ENCODE data around the gene GPBAR1.
A peak's percentile ranks its signal among the peaks of the same experiment; 100 is the strongest.

GPBAR1 gene

DNA sequence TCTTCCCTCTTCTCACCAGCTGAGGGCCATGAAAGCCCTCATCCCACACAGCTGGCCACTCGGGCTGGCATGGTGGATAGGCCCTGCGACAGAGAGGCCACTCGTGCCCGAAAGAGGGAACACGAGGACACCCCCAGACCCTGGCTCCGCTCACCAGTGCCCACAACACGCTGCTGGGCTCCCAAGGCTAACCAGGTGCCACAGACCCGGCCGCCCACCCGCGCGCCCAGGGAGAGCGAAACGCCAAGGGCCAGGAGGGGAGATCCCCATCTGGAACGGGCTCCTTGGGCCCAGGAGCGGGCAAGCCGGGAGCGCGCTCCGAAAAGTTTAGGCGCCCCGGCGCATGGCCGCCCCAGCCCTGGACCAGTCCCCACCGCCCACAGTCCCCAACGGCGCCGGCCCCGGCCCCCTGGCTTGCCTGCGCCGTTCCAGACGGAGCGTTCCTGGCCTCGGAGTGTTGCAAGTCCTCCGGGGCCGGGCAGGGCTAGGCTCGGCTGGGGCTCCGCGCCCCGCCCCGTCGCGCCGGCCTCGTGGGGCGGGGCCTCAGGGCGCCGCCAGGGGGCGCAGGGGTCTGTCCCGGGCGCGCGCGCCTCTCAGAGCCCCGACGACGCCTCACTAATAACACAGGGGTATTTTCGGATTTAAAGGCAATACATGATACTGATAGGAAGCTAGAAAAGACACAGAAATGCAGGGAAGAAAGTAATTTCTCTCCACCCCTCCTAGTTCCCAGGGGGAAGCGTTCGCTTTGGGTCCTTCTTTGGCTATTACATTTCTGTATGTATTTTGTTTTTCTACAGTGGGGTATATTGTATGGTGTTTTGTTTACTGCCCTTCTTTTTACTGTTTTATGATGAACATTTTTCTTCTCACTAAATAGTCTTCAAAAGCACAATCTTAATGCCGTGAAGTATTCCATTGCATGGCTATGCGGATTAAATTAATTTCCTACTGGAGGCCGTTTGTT lies 31.5 kb downstream of the GPBAR1 start, which contains the start of gene TMBIM1:
Gene TMBIM1, minus strand, starts transcription at position 456 of the 967 bp plus-strand sequence. CDS start 10,362 bp downstream, outside the sequence.
- no peak for TF ChIP-seq TAF1 (IDR thresholded peaks at IDR 0.05; ENCODE audit: borderline replicate concordance, low read depth, low read length)
- peak; percentile 25; the same call in 1 of the 2 replicates for TF ChIP-seq POLR2A (IDR thresholded peaks at IDR 0.05; ENCODE audit: low read depth, low read length)
- TF ChIP-seq POLR2AphosphoS5 (IDR thresholded peaks at IDR 0.05; ENCODE audit: low read depth, low read length) = no peak
- DNase-seq (ENCODE audit: insufficient read length) (peak; percentile 92), FAIRE-seq (peak; percentile 57)

DNA sequence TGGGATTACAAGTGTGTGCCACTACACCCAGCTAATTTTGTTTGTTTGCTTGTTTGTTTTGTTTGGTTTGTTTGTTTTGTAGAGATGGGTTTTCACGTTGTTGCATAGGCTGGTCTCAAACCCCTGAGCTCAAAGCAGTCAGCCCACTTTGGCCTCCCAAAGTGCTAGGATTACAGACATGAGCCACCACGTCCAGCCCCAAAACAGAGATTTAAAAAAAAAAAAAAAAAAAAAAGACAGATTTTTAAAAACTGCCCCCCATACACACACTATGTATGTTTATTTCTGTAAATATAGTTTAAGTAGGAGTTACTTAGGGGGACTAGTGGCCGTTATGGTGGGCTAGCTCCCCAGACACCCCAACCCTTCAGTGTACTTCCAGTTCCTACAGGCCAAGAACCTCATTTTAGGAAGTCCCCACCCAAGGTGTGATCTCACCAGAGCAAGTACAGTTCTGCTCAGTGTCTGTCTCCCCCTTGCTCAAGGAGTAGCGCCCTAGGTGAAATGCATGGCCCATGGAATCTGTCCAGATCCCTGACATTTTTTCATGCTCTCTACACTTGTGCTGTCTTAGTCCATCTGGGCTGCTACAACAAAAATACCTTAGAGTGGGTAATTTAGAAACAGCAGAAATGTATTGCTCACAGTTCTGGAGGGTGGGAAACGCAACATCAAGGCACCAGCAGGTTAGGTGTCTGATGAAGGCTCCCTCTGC lies 33.1 kb downstream of the GPBAR1 start:
- FAIRE-seq = no peak
- TF ChIP-seq POLR2A (IDR thresholded peaks at IDR 0.05; ENCODE audit: low read depth, low read length) (no peak), TAF1 (IDR thresholded peaks at IDR 0.05; ENCODE audit: borderline replicate concordance, low read depth, low read length) (no peak), POLR2AphosphoS5 (IDR thresholded peaks at IDR 0.05; ENCODE audit: low read depth, low read length) (no peak)
- no peak for DNase-seq (ENCODE audit: insufficient read length)

DNA sequence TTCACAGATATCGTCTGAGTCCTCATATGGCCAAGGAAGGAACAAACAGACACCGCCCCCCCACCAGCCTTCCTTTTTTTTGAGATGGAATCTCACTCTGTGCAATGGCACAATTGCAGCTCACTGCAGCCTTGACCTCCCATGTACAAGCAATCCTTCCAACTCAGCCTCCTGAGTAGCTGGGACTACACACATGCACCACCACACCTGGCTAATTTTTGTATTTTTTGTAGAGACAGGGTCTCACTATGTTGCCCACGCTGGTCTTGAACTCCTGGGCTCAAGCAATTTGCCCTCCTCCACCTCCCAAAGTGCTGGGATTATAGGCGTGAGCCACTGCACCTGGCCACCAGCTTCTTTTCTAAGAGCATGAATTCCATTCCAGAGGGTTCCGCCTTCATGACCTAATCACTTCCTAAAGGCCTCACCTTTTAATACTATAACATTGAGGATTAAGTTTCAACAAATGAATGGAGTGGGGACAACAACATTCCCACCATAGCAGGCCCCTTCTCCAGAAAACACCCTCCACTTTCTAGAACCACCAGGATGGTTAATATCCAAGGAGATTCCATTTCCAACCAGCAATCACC lies 33.7 kb downstream of the GPBAR1 start:
- FAIRE-seq (no peak), DNase-seq (ENCODE audit: insufficient read length) (no peak)
- no peak for TF ChIP-seq TAF1 (IDR thresholded peaks at IDR 0.05; ENCODE audit: borderline replicate concordance, low read depth, low read length)
- TF ChIP-seq POLR2A (IDR thresholded peaks at IDR 0.05; ENCODE audit: low read depth, low read length) = no peak
- no peak for TF ChIP-seq POLR2AphosphoS5 (IDR thresholded peaks at IDR 0.05; ENCODE audit: low read depth, low read length)

DNA sequence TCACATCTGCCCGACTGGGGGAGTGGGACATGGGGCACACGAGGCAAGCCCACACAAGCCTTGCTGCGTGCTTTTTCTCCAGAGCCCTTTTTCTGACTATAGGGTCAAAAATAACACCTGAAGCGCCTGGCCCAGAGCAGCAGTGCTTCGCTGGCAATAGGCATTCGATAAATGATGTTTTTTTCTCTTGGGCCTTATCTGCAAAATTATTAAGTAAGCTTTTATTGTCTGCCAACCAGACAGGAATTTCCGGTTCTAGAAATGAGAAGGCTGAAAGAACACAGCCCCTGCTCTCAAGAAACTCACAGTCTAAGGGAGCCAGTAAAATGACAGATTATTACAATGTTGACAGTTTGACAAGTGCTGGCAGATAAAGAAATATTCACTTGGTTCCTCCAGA lies 34.2 kb downstream of the GPBAR1 start:
- TF ChIP-seq POLR2AphosphoS5 (IDR thresholded peaks at IDR 0.05; ENCODE audit: low read depth, low read length) = no peak
- no peak for TF ChIP-seq POLR2A (IDR thresholded peaks at IDR 0.05; ENCODE audit: low read depth, low read length)
- no peak for TF ChIP-seq TAF1 (IDR thresholded peaks at IDR 0.05; ENCODE audit: borderline replicate concordance, low read depth, low read length)
- DNase-seq (ENCODE audit: insufficient read length) (no peak), FAIRE-seq (no peak)

DNA sequence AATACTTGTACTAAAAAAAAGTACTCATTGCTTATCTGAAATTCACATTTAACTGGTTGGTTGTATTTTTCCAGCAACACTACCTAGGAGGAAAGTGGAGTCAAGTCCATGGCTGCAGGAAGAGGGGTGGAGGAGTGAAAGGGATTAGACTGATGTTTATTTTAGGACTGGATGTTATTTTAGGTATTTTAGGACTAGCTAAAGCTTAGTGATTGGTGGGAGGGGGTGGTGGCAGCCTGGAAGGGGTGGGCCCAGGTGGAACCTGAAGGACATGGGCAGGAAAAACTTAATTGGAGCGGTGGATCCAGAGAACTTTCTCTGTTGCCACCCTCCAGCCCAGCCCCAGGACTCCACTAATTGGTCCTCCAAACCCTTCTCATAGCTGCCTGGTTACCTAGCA lies 35.4 kb downstream of the GPBAR1 start:
- DNase-seq (ENCODE audit: insufficient read length) (no peak), FAIRE-seq (no peak)
- TF ChIP-seq POLR2A (IDR thresholded peaks at IDR 0.05; ENCODE audit: low read depth, low read length) = no peak
- no peak for TF ChIP-seq TAF1 (IDR thresholded peaks at IDR 0.05; ENCODE audit: borderline replicate concordance, low read depth, low read length)
- TF ChIP-seq POLR2AphosphoS5 (IDR thresholded peaks at IDR 0.05; ENCODE audit: low read depth, low read length) = no peak

- no peak for DNase-seq (ENCODE audit: insufficient read length)
- TF ChIP-seq TAF1 (IDR thresholded peaks at IDR 0.05; ENCODE audit: borderline replicate concordance, low read depth, low read length) = no peak
- TF ChIP-seq POLR2AphosphoS5 (IDR thresholded peaks at IDR 0.05; ENCODE audit: low read depth, low read length) = no peak
- TF ChIP-seq POLR2A (IDR thresholded peaks at IDR 0.05; ENCODE audit: low read depth, low read length) = no peak
Measured at GRCh38 chr2:218296847-218297246, 36.0 kb downstream of the GPBAR1 start.

DNA sequence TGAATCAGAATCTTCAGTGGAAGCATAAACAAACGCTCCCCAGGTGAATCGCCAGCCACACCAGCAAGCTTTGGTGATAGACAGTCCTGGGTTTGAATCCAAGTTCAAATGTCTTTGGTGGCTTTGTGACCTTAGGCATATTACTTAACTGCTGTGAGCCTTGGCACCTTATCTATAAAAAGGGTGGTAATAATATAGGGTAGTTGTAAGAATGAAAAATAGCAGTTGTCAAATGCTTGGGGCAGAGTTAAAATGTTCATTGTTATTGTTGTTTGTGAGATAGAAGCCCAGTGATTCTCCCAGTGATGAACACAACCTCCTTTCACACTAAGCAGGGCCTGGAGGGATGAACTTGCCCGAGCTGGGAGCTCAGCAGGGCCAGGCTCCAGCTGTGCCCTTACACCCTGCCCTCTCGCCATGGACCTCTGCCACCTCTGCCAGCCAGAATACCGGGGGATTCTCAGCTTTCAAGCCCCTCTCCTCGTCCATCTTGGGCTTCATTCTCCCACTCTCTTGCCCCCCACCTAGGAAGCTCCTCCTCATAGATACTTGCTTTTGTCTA lies 37.6 kb downstream of the GPBAR1 start:
- DNase-seq (ENCODE audit: insufficient read length) = no peak
- FAIRE-seq = no peak
- TF ChIP-seq POLR2A (IDR thresholded peaks at IDR 0.05; ENCODE audit: low read depth, low read length) = no peak
- TF ChIP-seq TAF1 (IDR thresholded peaks at IDR 0.05; ENCODE audit: borderline replicate concordance, low read depth, low read length) = no peak
- no peak for TF ChIP-seq POLR2AphosphoS5 (IDR thresholded peaks at IDR 0.05; ENCODE audit: low read depth, low read length)

More at GRCh38 chr2:218296847-218297246, 36.0 kb downstream of the GPBAR1 start:
- no peak for FAIRE-seq

DNA sequence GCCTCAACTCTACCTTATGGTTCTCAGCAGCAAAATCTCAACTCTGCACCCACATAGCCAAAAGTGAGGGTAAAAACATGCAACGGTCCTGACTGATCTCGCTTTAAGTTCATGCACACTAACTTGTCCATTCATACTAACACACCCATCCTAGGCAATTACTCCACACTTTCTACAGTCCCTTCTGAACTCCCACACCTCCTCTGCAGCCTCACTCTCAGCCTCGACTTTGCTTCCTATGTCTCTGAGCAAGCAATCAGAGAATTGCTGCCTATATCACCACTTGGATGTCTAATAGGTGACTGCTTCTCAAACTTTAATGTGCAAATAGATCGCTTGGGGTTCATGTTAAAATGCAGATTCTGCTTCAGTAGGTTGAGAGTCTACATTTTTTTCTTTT lies 39.3 kb downstream of the GPBAR1 start:
- FAIRE-seq (no peak), DNase-seq (ENCODE audit: insufficient read length) (no peak)
- TF ChIP-seq POLR2AphosphoS5 (IDR thresholded peaks at IDR 0.05; ENCODE audit: low read depth, low read length) = no peak
- TF ChIP-seq POLR2A (IDR thresholded peaks at IDR 0.05; ENCODE audit: low read depth, low read length) = no peak
- TF ChIP-seq TAF1 (IDR thresholded peaks at IDR 0.05; ENCODE audit: borderline replicate concordance, low read depth, low read length) = no peak

DNA sequence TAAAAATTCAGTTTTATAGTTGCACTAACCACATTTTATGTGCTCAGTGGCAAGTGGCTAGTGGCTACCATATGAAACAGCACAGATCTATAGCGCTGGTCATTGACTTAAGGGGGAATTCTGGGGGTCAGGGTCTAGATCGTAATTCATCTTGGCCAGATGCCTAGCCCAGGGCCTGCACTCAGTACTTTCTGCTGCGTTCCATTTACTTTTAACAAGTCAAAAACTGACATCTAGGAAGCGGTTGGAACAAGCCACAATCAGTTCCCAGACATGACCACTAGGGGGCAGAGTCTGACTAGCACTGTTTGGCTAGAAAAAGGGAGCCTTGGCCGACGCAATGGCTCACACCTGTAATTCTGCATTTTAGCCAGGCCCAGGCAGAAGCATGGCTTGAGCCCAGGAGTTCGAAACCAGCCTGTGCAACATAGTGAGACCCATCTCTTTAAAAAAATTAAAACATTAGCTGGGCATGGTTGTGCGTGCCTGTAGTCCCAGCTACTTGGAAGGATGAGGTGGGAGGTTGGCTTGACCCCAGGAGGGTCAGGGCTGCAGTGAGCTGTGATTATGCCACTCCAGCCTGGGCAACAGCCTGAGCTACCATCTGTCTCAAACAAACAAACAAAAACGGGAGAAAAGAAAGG lies 40.5 kb downstream of the GPBAR1 start:
- peak; percentile 97 for FAIRE-seq

DNA sequence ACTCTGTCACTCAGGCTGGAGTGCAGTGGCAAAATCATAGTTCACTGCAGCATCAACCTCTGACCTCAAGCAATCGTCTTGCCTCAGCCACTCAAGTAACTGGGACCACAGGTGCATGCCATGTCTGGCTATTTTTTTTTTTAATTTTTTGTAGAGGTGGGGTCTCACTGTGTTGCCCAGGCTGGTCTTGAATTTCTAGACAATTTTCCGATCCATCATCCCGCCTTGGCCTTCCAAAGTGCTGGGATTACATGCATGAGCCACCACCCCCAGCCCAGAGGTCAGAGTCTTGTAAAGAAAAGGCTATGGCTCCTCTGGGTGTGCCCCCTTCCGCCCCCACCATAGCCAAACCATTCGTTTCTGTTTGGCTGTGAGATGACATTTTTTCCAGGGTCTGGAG lies 44.6 kb downstream of the GPBAR1 start:
- FAIRE-seq (no peak), DNase-seq (ENCODE audit: insufficient read length) (no peak)
- TF ChIP-seq POLR2AphosphoS5 (IDR thresholded peaks at IDR 0.05; ENCODE audit: low read depth, low read length) = no peak
- TF ChIP-seq TAF1 (IDR thresholded peaks at IDR 0.05; ENCODE audit: borderline replicate concordance, low read depth, low read length) = no peak
- no peak for TF ChIP-seq POLR2A (IDR thresholded peaks at IDR 0.05; ENCODE audit: low read depth, low read length)

More for the DNA sequence above, 40.5 kb downstream of the GPBAR1 start:
- DNase-seq (ENCODE audit: insufficient read length) = no peak
- TF ChIP-seq POLR2AphosphoS5 (IDR thresholded peaks at IDR 0.05; ENCODE audit: low read depth, low read length) (no peak), TAF1 (IDR thresholded peaks at IDR 0.05; ENCODE audit: borderline replicate concordance, low read depth, low read length) (no peak), POLR2A (IDR thresholded peaks at IDR 0.05; ENCODE audit: low read depth, low read length) (no peak)

Data from GM12892 (cell line).